Cortex of kidney (tissue), 1 donor: ENCODE results near the gene XIRP1.
"Not testable (repeated sequence)": the region's sequence is repeated elsewhere in the genome, so short reads cannot be mapped to it uniquely, and the experiment has no call there.

Experiments
- DNase-seq: peaks from one replicate; lab custom pipeline; 2025; lab: John Stamatoyannopoulos, UW

Gene XIRP1

DNA sequence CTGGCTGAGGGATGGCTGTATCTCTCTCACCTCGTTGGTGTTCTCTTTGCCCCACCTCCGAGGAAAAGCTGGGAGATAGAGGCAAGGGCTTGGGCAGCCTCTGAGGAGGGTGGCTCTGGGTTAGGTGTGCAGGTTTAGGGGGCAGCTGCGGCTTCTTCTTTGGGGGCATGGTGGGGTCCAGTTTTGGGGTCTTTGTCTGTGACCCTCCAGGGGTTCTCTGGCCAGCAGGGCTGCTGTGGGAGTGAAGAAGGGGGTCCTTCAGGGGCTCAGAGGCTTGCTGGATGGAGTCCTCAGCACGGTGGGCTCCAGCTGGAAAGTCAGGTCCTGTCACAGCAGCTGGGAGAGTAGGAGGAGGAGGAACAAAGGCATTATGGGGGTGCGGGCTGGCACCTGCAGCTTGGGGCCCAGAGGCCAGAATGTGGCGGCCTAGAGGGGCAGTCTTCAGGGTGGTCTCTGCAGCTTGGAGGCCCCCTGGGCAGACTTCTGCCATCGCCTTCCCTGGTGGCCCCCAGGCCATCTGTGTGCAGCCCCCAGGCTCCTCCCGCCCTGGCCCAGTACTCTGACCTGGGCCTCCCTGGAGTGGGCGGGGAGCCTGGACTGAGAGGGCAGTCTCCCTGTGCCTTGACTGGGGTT is 7.0 kb downstream of the XIRP1 start:
- DNase-seq = no peak

DNA sequence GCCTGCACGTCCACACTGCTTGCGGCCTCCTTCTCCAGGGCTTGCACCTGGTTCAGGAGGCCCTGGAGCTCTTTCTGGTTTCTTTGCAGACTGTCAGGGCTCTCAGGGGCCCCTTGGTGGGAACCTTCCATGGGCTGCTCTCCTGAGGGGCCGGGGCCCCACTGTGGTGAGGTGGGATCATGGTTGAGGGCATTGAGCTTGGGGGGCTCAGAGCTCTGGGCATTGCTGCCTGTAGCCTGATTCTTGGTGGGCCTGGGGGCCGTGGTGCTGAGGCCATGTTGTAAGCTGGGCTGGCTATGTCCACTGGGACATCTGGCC is 7.5 kb downstream of the XIRP1 start:
- DNase-seq = no peak

DNA sequence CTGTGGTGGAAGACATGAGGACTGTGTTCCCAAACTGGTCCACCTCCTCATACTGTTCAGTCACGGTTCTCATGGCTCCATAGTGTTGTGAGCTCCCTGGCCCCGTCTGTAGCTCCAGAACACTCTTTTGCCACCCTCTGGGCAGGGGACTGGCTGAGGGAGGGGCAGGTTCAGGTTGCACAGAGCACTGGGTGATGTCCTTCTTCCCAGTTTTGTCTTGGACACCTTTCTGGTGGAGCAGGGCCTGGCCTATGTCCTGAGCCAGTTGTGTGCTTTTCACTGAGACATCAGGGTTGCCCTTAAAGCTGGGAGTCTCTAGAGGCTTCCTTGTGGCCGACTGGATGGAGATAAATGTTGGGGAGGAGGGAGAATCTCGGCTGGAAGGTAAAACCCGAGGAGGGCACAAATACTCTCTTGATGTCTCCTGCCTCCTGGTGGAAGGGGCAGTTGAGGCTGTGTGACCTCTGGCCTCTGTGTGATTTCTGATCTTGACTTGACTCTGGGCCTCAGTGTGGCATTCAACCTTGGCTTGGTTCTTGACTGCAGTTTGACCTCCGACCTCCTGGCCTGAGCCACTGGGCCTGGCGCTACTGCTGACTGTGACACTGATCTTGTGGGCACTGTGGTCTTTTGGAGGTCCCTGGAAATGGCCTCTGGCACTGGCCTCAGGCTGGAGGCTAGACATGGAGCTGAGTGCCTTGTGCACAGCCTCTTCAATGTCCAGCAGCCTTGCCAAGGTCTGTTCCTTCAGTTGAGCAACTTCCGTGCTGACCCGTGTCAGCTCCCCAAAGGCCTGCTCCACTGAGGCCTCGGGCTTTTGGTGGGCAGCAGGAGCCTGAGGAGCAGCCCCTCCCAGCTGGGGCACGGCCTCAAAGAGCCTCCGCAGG is 8.1 kb downstream of the XIRP1 start:
- no peak for DNase-seq

DNA sequence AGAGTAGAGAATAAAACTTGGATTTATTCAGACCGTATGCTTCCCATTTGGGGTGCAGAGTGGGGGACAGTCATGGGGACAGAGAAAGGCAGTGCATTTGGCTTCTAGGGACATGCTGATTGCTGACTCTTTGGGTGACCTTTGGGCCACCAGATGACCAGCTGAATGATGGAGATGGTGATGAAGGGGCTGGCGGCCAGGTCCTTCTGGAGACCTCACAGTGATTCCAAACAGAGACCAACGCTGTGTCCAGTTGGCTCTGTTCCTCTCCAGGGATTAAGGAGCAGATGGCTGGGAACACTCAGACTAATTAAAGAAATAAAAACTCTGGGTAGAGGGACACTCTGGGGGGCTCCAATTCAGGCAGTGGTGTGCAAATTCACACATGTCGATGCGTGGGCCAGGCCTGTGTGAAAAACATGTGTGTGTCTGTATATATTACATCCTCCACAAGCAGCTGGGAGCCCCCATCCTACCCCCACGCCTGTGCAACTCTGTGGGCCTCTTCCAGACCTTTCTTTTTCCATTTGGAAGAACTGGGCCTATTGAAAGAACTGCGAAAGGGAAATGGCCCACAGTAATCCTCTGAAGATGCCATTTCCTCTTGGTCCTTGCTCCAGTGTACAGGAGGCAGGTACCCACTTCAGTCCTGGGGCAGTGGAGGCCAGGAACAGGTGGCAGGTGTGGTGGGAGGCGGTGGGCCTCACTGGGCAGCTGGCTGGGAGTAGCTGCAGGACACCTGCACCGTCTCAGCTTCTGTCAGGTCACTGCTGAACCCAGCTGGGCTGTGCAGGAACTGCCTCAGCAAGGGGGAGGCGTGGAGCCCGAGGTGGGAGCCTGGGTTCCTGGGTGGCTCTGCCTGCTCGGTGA is 8.9 kb downstream of the XIRP1 start:
- DNase-seq = no peak

DNA sequence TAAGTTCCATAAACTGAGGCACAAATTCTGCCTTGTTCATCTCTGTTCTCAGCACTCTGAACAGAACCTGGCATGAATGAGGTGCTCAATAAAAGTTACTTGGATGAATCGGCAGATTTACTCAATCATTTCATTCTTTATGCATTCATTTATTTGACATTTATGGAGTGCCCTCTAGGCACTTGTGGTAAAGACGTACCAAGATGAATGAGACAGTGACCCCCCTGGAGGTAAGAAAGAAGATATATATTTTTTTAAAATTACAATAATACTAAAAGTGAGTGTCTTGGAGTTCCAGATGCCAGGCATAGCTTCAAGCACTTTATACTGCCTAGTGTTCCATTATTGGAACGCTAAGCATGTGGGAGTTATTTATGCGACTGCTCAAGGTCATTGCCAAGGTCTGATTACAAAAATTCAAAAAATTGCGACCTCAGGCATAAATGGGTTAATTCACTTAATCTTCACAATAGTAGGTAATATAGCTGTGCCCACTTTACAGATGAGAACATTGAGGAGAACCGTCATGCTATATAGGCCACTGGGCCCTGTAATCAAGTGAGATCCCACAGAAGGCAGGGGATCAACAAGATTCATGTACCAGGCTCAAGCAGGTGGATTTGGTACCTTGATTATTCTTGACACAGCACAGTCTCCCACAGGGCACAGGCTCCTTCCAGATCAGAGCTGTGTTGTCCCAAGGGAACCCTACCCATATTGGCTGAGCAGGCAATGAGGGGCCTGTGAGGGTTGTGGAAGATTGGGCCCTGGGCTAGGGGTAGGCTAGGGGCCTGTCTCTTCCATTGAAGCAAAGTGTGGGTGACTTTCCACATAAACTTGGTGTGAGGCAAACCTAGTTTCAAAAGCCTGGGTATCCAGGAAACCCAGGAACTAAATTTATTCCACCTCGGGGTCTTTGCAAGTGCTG is 10.7 kb downstream of the XIRP1 start:
- DNase-seq = no peak

DNA sequence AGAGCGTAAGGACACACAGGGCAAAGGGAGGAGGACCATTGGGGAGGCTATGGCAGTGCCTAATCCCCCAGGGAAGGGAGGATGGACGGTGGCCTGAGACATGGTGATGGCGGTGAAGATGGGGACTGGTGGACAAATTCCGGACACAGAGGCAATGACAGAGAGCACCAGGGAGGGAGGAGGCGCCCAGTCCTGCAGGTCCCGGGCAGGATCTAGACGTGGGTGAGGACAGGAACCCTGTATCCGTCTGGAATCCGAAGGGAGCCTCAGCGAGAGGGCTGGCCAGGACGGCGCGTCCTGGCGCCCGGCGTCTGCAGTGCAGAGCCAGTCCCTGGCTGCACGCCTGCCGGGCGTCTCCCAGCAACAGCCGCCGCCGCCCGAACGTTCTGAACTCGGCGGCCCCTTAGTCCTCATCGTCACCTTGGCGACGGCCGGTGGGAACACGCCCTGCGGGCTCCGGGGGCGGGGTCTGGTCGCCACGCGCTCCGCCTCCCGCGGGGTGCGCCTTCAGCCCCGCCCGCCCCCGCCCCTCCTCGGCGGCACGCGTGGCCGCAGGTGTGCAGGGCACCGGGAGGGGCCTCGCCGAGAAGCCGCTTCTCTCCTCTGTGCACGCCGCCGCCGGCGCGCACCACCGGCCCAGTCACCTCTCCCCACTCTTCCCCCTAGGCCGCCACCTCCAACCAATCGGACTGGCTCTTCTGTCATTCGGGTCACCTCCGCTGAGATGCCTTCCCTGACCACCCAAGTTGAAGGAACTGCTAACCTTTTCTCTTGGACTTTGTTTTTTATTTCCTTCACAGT is 11.6 kb downstream of the XIRP1 start:
- no peak for DNase-seq

DNA sequence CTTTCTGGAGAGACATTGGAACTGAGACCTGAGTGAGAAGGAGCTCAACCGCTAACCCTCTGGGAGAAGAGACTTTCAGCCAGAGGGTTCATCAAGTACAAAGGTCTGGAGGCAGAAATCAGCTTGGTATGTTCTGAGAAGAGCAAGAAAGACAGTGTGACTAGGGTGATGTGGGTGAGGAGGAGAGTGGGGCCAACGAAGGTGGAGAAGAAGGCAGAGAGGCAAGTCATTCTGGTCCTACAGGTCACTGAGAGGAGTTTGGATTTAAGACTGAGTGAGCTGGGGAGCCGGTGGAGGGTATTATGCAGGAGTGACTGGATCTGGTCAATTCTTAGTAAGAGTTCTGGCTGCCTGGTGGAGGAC is 12.2 kb downstream of the XIRP1 start:
- no peak for DNase-seq

DNA sequence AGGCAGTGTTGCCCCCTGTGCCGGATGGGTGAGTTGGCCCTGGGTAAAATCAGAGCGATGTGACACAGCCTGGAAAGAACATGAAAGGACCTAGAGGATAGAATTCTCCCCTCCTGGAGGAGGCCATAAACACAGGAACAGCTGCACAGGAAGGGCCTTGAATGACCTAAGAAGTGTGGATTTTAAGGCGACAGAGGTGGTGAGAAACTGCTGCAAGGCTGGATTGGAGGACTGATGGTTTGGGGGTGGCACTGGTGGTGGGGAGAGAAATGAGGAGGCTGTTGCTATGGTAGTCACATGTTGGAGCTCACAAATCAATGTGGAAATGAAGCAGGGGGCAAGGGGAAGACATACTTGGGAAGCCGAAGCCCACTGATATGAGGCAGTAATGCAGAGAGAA is 13.8 kb downstream of the XIRP1 start:
- no peak for DNase-seq

DNA sequence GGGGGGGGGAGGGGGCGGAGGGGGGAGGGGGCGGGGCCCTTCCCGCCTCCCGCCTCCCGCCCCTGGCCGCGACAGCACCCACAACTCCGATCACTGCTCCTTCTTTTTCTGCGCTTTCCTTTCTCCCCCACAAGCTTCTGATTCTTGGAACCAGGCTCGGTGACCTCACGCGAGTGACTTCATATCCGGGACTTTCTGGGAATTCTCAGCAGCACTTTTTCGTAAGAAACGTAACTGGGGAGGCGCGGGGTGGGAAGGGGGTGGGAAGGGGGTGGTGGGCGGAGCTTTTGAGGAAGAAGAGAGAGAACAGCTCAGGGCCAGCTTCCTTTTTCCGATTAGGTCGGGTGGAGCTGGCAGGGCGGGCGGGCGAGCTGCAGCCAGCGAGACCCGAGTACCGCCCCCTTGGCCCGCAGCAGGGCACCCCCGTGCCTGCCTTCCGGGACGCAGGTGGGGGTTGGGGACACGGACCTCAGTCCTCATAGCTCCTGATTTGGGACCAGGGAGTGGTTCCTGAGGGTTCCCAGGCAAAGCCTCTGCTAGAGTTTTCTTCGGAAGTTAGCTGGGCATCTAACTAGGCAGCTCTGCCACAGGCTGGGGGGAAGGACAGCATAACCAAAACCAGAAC is 14.6 kb downstream of the XIRP1 start:
- no peak for DNase-seq

DNA sequence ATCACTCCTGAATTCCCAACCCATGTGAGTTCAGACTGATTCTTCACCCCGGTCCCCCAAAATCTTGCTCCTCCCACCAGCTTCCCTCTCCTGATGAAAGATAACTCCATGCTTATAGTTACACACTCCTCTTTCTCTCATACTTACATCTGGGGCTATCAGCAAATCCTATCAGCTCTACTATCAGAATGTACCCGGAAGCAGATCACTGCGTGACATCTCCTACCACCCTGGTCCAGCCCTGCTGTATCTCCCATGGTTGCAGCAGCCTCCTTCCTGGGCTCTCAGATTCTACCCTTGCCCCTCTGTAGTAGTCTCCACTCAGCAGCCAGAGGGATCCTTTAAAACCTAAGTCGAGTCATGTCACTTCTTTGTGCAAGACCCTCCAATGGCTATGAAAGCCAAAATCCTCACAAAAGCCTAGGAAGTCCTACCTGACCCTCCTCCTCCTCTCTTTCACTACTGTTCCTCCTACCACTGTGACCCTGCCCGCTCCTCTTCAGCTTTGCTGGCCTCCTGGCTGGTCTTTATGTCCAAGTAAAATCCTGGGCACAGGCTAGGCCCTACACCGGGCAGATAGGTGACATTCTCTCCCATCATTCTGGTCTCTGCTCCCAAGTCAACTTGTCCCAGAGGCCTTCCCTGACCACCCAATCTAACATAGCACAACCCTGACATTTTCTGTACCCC is 16.2 kb downstream of the XIRP1 start:
- no peak for DNase-seq

DNA sequence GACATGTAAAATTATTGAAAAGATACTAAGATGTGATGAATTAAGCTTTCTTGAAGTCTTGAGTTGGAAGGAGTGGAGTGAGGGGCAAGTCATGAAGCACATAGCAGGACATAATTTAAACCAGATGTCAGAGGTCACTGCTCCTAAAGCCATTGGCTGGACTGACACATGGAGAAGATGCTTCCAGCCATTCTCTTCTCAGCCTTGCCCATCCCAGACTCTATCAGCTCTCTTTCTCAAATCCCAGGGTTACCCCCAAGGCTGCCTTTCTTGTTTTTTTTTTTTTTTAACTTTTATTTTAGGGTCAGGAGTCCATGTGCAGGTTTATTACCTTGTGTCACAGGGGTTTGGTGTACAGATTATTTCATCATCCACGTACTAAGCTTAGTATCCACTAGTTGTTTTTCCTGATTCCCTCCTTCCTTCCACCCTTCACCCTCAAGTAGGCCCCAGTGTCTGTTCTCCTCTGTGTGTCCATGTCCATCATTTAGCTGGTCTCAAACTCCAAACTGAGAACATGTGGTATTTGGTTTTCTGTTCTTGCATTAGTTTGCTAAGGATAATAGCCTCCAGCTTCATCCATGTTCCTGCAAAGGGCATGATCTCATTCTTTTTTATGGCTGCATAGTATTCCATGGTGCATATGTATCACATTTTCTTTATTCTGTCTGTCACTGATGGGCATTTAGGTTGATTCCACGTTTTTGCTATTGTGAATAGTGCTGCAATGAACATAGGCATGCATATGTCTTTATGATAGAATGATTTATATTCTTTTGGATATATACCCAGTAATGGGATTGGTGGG is 18.9 kb downstream of the XIRP1 start:
- DNase-seq = no peak

DNA sequence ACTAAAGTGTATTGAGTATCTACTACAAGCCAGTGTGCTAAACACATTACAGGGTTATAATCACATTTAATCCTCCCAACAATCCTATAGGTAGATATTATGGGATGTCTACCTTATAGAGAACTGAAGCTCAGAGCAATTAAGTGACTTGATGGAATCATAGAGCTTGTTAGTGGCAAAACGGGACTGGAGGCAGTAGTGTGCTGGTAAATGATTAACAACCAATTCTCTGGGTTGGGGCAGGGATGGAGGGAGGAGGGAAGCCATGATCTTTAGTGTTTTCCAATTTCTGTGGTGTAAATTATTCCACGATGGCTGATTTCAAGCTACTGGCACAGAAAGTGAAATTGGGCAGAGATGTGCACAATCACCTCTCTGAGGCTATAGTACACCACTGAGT is 20.5 kb downstream of the XIRP1 start:
- DNase-seq = no peak

DNA sequence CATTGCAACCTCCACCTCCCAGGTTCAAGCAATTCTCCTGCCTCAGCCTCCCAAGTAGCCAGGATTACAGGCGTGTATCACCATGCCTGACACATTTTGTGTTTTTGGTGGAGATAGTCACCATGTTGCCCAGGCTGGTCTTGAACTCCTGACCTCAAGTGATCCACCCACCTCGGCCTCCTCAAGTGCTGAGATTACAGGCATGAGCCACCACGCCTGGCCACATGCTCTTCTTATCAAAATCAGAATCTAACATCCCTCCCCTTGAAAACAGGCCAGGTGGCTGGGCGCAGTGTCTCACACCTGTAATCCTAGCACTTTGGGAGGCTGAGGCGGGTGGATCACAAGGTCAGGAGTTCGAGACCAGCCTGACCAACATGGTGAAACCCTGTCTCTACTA is 21.5 kb downstream of the XIRP1 start:
- not testable (repeated sequence) for DNase-seq

DNA sequence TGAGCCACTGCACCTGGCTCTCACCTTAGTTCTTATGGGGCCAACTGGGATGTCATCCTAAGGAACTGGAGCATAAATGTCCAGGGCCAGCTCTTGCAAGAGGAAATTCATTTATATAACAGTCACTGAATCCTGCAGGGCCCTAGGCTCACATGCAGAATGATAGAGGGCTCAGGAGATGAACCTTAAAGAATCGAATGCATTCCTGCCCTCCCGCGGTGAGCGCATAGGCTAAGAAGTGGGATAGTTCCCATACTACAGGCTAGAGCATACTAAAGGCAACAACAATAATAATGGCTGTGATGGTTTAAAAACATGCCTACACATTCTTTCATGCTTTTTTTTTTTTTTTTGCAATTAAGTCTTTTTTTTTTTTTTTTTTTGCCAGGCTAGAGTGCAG is 21.9 kb downstream of the XIRP1 start:
- DNase-seq = no peak

DNA sequence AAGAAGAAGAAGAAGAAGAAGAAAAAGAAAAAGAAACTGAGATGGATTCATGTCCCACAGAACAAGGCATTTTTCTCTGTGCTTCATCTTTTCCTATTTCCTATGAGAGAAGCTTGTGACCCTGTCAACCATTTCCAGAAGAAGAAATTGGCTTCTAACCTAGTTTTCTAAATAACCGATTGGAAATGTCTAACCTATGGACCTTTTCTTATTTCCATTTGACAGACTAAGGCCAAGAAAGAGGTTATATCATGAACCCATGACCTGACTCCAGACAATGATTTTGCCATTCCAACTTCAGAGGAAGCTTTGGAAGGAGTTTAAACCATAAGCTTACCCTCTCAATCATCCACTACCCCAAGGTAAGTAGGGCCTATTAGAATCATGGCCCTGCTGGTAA is 22.7 kb downstream of the XIRP1 start:
- DNase-seq = no peak

DNA sequence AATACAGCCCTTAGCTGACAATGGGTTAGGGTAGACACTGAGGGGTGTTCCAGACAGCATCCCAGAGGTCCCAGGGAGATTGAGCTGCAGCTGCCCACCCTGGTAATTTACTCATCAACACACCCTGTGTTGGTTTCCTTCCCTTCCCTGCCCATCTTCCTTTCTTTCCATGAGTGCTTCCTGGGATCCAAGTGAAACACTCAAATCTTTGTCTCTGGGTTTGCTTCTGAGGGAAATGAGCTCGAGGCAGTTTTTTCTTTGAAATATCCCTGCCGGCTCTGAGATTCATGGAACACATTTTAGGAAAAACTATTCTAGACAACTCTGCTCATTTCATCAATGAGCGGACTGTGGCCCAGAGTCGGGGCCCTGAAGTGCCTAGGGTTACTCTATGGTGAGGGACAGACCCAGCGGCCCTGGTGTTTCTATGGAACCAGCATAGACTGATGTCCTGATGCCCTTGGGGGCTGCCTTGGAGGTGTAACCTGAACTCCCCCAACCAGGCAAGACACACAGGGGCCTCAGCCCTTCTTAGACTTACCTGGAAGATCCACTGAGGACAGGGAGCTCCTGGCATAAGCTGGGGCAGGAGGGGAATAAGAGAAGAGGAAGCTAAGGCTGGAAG is 24.1 kb downstream of the XIRP1 start:
- no peak for DNase-seq

DNA sequence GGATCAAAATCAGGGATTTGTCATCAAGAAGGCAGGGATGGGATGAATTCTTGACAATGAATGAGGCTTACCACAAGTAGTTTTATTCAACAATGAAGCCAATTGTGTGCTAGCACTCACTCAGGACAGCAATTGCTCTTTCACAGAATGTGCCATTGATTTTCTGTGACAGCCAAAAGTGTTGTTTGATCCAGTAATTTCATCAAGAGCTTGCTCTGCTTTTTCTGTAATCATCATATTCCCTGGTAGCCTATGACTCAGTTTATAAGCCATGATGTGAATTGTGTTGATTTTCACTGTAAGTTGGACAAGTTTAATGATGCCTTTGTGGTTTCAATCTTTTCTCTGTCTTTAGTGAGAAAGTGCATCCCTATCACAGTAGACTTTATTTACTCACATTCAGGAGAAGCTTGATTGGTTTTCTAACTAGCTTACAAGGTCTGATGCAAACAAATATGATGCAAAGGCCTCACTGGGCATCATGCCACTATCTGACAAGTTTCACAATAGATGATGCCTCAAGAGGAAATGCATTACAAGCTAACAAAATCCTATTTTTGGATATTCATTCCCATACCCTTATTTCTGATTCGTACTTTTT is 25.4 kb downstream of the XIRP1 start:
- DNase-seq = no peak

DNA sequence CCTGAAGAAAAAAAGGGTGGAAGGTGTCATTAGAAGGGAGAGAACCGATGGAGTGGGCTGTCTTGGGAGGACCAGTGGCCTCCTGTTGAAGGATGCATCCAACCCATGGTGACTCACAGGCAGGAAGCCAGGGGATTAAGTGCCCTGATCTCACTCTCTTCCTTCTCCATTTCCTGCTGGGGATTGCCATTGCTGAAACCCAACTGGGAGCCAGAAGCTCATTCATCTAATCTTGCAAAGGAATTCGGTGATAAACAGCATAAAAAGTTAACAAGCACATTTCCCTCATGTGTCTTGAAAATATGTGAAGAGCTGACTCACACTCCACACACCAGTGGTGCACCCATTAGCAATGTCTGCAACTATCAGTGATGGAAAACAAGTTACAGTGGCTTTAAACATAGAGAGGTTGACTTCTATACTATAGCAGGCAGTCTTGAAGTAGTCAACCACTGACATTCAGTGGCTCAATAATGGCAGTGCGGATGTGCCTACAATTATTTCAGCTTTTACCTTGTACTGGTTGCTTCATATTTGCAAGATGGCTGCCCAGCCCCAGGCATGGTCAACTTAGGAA is 26.2 kb downstream of the XIRP1 start:
- no peak for DNase-seq
